ENCODE data around the gene GPR35.

GPR35 gene

DNA sequence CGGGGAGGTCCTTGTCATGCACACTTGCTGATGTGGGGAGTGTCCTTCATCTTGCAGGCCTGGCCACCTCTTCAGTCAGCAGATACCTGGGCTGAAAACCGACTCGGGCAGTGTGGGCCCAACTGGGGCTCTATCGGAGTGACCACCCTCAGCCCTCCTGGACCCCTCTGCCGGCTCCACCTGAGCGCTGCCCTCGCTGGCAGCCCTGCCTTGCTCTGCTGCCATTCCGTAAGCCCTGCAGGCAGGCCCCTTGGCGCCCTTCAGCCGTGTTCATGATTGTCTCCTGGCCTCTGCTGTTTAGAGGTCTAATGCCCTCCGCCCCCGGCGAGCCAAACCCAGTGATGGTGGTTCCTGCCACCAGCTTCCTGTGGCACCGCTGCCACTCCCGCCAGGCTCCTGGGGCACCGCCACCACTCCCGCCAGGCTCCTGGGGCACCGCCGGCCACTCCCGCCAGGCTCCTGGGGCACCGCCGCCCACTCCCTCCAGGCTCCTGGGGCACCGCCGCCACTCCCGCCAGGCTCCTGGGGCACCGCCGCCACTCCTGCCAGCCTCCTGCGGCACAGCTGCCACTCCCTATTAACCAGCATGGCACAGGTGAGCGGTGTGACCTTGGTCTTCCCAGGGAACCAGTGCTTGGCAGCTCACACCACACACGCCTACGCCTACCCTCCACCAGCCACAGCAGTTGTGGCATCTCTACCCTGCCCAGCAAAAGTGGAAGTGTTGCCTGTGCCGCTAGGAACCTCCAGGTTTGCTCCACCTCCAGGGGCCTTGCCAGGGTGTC lies 22.8 kb upstream of the GPR35 start:
- in situ Hi-C loops (cut with MboI; ENCODE audit: low sequenced_read_pairs, unreplicated experiment), result no loop called here
- TF ChIP-seq, protein P1, sequence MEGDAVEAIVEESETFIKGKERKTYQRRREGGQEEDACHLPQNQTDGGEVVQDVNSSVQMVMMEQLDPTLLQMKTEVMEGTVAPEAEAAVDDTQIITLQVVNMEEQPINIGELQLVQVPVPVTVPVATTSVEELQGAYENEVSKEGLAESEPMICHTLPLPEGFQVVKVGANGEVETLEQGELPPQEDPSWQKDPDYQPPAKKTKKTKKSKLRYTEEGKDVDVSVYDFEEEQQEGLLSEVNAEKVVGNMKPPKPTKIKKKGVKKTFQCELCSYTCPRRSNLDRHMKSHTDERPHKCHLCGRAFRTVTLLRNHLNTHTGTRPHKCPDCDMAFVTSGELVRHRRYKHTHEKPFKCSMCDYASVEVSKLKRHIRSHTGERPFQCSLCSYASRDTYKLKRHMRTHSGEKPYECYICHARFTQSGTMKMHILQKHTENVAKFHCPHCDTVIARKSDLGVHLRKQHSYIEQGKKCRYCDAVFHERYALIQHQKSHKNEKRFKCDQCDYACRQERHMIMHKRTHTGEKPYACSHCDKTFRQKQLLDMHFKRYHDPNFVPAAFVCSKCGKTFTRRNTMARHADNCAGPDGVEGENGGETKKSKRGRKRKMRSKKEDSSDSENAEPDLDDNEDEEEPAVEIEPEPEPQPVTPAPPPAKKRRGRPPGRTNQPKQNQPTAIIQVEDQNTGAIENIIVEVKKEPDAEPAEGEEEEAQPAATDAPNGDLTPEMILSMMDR (IDR thresholded peaks at IDR 0.05; ENCODE audit: borderline replicate concordance, control extremely low read depth, extremely low read depth, insufficient read depth, missing control alignments), result no peak
- no peak for DNase-seq (ENCODE audit: low spot score)

DNA sequence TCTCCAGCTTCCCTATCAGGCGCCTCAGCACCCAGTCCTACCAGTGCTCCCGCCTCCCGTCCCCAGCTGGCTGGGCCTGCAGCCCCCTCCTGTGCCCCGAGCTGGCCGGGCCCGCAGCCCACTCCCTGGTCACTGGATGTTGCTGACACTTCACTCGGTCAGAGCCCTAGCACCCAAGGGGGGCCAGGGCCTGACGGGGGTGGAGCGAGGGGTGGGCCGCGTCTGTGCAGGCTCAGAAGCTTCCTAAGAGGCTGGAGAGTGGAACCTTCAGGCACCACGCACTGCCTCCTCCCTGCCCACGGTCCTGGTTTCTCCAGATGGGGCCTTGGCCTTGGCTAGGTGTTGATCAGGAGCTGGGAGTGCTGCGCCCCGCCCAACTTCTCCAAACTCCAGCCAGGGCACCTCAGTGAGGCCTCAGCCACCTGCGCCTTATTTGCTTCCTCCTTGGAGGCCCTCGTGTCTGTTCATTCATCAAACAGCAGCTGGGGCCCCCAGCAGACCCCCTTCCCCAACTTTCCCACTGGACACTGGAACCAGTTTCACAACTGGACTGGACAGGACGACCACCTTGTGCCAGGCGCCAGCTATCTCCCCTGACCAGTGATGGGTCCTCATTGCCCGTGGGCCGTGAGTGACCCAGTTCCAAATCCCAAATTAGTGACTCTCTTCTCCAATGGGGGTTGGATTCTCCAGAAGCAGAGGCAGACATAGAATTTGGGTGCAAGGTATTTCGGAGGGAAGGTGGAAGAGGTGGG lies 22.0 kb upstream of the GPR35 start:
- TF ChIP-seq, protein P1 (IDR thresholded peaks at IDR 0.05; ENCODE audit: borderline replicate concordance, control extremely low read depth, extremely low read depth, insufficient read depth, missing control alignments), result no peak
- DNase-seq (ENCODE audit: low spot score), result no peak
- in situ Hi-C loops (cut with MboI; ENCODE audit: low sequenced_read_pairs, unreplicated experiment), result no loop called here

DNA sequence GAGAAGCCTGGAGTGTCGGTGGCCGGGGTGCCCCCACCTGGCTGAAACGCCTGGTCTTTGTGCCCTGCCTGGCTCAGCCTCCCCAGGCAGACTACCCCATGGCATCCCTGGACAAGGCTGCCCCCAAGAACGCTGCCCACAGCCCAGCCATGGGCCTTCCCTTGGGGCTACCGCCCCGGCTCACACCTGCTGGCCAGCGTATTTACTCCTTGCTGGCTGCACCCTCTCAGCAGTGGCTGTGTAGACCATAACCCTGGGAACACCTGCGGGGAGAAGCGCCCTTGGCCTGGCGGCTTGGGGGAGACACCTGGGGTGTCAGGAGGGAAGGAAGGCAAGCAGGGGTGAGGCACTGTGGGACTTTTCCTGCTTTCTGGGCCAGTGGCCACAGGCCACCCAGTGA lies 21.4 kb upstream of the GPR35 start:
- in situ Hi-C loops (cut with MboI; ENCODE audit: low sequenced_read_pairs, unreplicated experiment), result no loop called here
- TF ChIP-seq, protein P1 (IDR thresholded peaks at IDR 0.05; ENCODE audit: borderline replicate concordance, control extremely low read depth, extremely low read depth, insufficient read depth, missing control alignments), result no peak
- DNase-seq (ENCODE audit: low spot score), result no peak

DNA sequence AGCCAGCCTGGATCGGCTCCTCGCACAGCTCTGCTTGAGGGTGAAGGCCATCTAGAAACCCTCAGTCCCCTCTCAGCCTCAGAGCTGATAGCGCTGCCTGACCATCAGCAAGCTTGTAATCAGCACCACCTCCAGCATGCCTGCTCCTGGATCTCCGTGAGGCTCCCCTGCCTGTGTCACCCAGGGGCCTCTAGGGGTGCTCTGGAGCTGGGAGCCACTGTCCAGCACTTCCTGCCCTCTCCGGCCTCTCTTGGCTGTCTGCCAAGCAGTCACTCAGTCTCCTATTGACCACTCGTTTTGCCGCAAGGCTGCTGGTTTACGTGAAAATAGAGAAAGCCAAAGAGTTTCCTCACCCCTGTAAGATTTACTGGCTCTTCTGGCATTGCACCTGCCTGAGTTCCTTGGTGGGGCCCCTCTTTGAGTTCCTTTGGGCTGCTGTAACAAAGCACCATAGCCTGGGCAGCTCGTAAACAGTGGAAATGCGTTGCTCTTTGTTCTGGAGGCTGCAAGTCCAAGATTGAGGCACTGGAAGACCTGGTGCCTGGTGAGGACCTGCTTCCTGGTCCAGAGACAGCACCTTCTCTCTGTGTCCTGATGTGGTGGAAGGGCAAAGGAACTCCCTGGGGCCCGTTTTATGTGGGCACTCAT lies 20.9 kb upstream of the GPR35 start:
- peak; percentile 69 for DNase-seq (ENCODE audit: low spot score)
- in situ Hi-C loops (cut with MboI; ENCODE audit: low sequenced_read_pairs, unreplicated experiment), result no loop called here
- TF ChIP-seq, protein P1 (IDR thresholded peaks at IDR 0.05; ENCODE audit: borderline replicate concordance, control extremely low read depth, extremely low read depth, insufficient read depth, missing control alignments), result no peak

DNA sequence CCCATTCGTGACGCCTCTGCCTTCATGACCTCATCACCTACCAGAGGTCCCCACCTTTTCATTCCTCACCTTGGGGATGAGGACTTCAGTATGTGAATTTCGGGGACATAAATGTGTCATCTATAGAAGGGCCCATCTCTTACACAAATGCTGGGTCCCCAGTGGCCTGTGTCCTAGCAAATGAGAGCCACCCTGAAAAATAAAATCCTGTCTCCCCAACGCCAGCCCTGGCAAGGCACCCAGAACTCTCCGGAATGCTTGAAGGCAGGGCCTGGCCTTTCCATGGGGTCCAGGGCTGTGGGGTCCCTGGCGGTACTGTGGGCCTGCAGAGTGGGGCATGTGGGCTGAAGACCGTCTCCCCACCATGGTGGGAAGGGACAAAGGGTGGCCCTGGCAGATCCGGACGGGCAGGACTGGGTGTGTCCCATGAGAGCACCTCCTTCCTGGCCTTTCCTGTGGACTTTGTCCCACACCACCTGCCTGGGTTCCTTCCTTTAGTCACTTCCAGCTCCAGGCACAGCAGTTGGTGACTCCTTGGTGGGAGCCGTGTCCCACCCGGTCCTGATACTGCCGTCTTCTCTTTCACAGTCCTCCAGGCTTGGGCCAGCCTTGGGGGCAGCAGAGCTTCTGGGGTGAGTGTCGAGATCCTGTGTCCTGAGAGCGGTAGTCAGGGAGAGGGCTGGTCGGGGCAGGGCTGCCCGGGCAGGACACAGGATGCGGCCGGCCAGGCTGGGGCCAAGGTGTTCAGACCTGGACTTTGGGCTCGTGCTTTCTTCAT lies 20.2 kb upstream of the GPR35 start:
- TF ChIP-seq, protein P1 (IDR thresholded peaks at IDR 0.05; ENCODE audit: borderline replicate concordance, control extremely low read depth, extremely low read depth, insufficient read depth, missing control alignments), result no peak
- DNase-seq (ENCODE audit: low spot score), result no peak
- in situ Hi-C loops (cut with MboI; ENCODE audit: low sequenced_read_pairs, unreplicated experiment), result no loop called here
